Measurements from ENCODE around the gene MSI2. TPM values are rescaled to one million over a fixed set of nuclear protein-coding genes. Genes with fewer than 3 reads are reported as not detected.

The MSI2 gene
- total and polyA plus RNA-seq, 2 experiments from 2014 or later = 18.9 to 41.8 TPM

- Mint-ChIP-seq H3K27me3 (ENCODE audit: insufficient read depth, low read depth, poor library complexity) (peaks cover 5% of the 10 kb centered on the region), H3K36me3 (ENCODE audit: low read depth) (peaks cover 29% of the 10 kb centered on the region), H3K4me1 (peaks cover 49% of the 10 kb centered on the region), H3K9me3 (peaks cover 25% of the 10 kb centered on the region), H3K4me3 (no peak overlapping the region), H3K27ac (no peak overlapping the region)
- peaks cover 40% of the 10 kb centered on the region for H3K4me1 ChIP-seq (ENCODE audit: insufficient read depth)
- H3K27me3 ChIP-seq (ENCODE audit: insufficient read depth) = no peaks in the 10 kb centered on the region
- H3K36me3 ChIP-seq (ENCODE audit: insufficient read depth) = peaks cover 5% of the 10 kb centered on the region; the same call in 1 of the 2 replicates
- no peak for ATAC-seq
- H3F3A ChIP-seq (replicated peaks; ENCODE audit: low read depth) = no peaks in the 10 kb centered on the region
- no peak overlapping the region for H3K27ac ChIP-seq (ENCODE audit: low read depth)
- 0 out of 2 replicates have a peak, but pooled peaks cover 7% of the 10 kb centered on the region for H3K9me2 ChIP-seq (ENCODE audit: insufficient read depth)
- peaks cover 32% of the 10 kb centered on the region for H3K79me2 ChIP-seq (replicated peaks; ENCODE audit: insufficient read depth)
- H3K4me2 ChIP-seq = no peak overlapping the region
- H2AFZ ChIP-seq = no peak overlapping the region
- H3K4me3 ChIP-seq = no peak overlapping the region
- DNase-seq (ENCODE audit: low spot score) = no peak
- H4K20me1 ChIP-seq (replicated peaks; ENCODE audit: insufficient read depth) = no peaks in the 10 kb centered on the region; the same call in 1 of the 2 replicates
- no peak for TF ChIP-seq ZNF114 (CRISPR knock-in tag; IDR thresholded peaks at IDR 0.05)
These were observed 138.1 kb downstream of the MSI2 start for GRCh38 chr17:57394375-57394774.

GRCh38 chr17:57395721-57396321 lies 139.5 kb downstream of the MSI2 start:
- H3K4me1 Mint-ChIP-seq = peaks cover 46% of the 10 kb centered on the region
- 0 out of 2 replicates have a peak, but pooled peaks cover 7% of the 10 kb centered on the region for H3K9me2 ChIP-seq (ENCODE audit: insufficient read depth)
- H3K27ac ChIP-seq (ENCODE audit: low read depth) = no peak overlapping the region
- no peak overlapping the region for H3K4me2 ChIP-seq
- H2AFZ ChIP-seq = no peak overlapping the region
- H3K9me3 Mint-ChIP-seq = peaks cover 25% of the 10 kb centered on the region
- H3K27me3 Mint-ChIP-seq (ENCODE audit: insufficient read depth, low read depth, poor library complexity) = peaks cover 5% of the 10 kb centered on the region
- H3K27ac Mint-ChIP-seq = no peak overlapping the region
- peaks cover 4% of the 10 kb centered on the region; the same call in 1 of the 2 replicates for H4K20me1 ChIP-seq (replicated peaks; ENCODE audit: insufficient read depth)
- peaks cover 38% of the 10 kb centered on the region for H3K4me1 ChIP-seq (ENCODE audit: insufficient read depth)
- ATAC-seq (no peak), DNase-seq (ENCODE audit: low spot score) (no peak)
- no peak overlapping the region for H3K4me3 Mint-ChIP-seq
- no peaks in the 10 kb centered on the region for H3K27me3 ChIP-seq (ENCODE audit: insufficient read depth)
- H3K79me2 ChIP-seq (replicated peaks; ENCODE audit: insufficient read depth) = peaks cover 32% of the 10 kb centered on the region
- H3K4me3 ChIP-seq = no peak overlapping the region
- H3K36me3 ChIP-seq (ENCODE audit: insufficient read depth) = peaks cover 5% of the 10 kb centered on the region; the same call in 1 of the 2 replicates
- H3K36me3 Mint-ChIP-seq (ENCODE audit: low read depth) = peaks cover 29% of the 10 kb centered on the region
- H3F3A ChIP-seq (replicated peaks; ENCODE audit: low read depth) = no peaks in the 10 kb centered on the region
- TF ChIP-seq ETS1 (IDR thresholded peaks at IDR 0.05) (no peak), CTCF (conservative IDR thresholded peaks at IDR 0.05; ENCODE audit: low read depth in 2 of 2) (no peak), EZH2phosphoT487 (IDR thresholded peaks at IDR 0.05; ENCODE audit: unreplicated experiment) (no peak), POLR2AphosphoS5 (IDR thresholded peaks at IDR 0.05; ENCODE audit: low read depth) (no peak), JUNB (IDR thresholded peaks at IDR 0.05; ENCODE audit: unreplicated experiment) (no peak), ZNF462 (CRISPR knock-in tag; IDR thresholded peaks at IDR 0.05) (no peak), EZH2 (IDR thresholded peaks at IDR 0.05; ENCODE audit: low read depth, unreplicated experiment) (no peak), NANOG (IDR thresholded peaks at IDR 0.05; ENCODE audit: borderline replicate concordance) (no peak)

Measured in GM23338 (cell line).